Transverse colon (tissue), 4 donors: ENCODE data around the gene SYK.

Source experiments
- CTCF ChIP-seq, 5 experiments: fragments of 200-600 bp in 3 of 5; fragments of 450-650 bp in 2 of 5; sonication (generic) in 3 of 5; IDR thresholded peaks; 1 replicate in 2 of 5; 2 replicates in 3 of 5; pipeline ENCODE4 v1.5.1; 2016 to 2017; ENCODE audit warnings: antibody characterized with exemption in 5 of 5, inconsistent platforms in 3 of 5, mild to moderate bottlenecking in 2 of 5, moderate library complexity in 1 of 5
- POLR2AphosphoS5 ChIP-seq, 3 donors: sonication (generic); formaldehyde crosslinking; IDR thresholded peaks; one replicate each; pipeline ENCODE4 v1.6.1; 2016; ENCODE audit warnings: antibody characterized with exemption in 3 of 3

GRCh38 chr9:90808398-90808797 lies 6.8 kb downstream of the SYK start:
- no peak for TF ChIP-seq CTCF (IDR thresholded peaks at IDR 0.05)
- no peak for TF ChIP-seq POLR2AphosphoS5 (IDR thresholded peaks at IDR 0.05)
